Natural killer cell treated with Interleukin-12 subunit alpha and Interleukin-12 subunit beta and Interleukin-15 and Interleukin-18, amount 100 ng/mL, for 72 hours (primary cell): ENCODE data around the gene NR5A1. TPM values are rescaled to one million over a fixed set of nuclear protein-coding genes. Genes with fewer than 3 reads are reported as not detected.

ENCODE experiments used
- ATAC-seq, 2 donors: fragments of 150-1000 bp; cut with Tn5 transposase in 1 of 2; sonication (Bioruptor Pico), chemical (Tn5 transposase) in 1 of 2; 2 replicates each; pipeline ENCODE4 v1.10.0; 2021
- DNase-seq: peaks from one replicate; pipeline ENCODE4 v3.0.0; 2022; ENCODE audit warnings: low spot score
- H3K27ac Mint-ChIP-seq, 2 donors: 1 replicate in 1 of 2; 2 replicates in 1 of 2; pipeline ENCODE4 v1.8.0; 2022; ENCODE audit warnings: mixed read lengths in 2 of 2, mild to moderate bottlenecking in 1 of 2, moderate library complexity in 1 of 2
- H3K27me3 Mint-ChIP-seq, 2 donors: 1 replicate in 1 of 2; 2 replicates in 1 of 2; pipeline ENCODE4 v1.8.0; 2022; ENCODE audit warnings: mixed read lengths in 2 of 2
- H3K36me3 Mint-ChIP-seq: one replicate; pipeline ENCODE4 v1.8.0; 2022; ENCODE audit warnings: mixed read lengths
- H3K4me1 Mint-ChIP-seq, 2 donors: 1 replicate in 1 of 2; 2 replicates in 1 of 2; pipeline ENCODE4 v1.8.0; 2022; ENCODE audit warnings: low read depth in 2 of 2, mixed read lengths in 2 of 2, mild to moderate bottlenecking in 1 of 2
- H3K4me3 Mint-ChIP-seq: one replicate; pipeline ENCODE4 v1.8.0; 2022; ENCODE audit warnings: mixed read lengths
- H3K9me3 Mint-ChIP-seq: 2 replicates; pipeline ENCODE4 v1.8.0; 2022; ENCODE audit warnings: mixed read lengths
- total RNA-seq, 2 donors: library from RNA; stranded (reverse); gene quantifications; one replicate each; pipeline ENCODE4 v1.2.3, GENCODE V29; 2022

The NR5A1 gene
- total RNA-seq, 2 donors from 2014 or later: not detected

GRCh38 chr9:124488641-124489210, 18.5 kb downstream of the NR5A1 start:
- Mint-ChIP-seq H3K9me3 (no peaks in the 10 kb centered on the region), H3K36me3 (no peaks in the 10 kb centered on the region)
- ATAC-seq: no peak

DNA sequence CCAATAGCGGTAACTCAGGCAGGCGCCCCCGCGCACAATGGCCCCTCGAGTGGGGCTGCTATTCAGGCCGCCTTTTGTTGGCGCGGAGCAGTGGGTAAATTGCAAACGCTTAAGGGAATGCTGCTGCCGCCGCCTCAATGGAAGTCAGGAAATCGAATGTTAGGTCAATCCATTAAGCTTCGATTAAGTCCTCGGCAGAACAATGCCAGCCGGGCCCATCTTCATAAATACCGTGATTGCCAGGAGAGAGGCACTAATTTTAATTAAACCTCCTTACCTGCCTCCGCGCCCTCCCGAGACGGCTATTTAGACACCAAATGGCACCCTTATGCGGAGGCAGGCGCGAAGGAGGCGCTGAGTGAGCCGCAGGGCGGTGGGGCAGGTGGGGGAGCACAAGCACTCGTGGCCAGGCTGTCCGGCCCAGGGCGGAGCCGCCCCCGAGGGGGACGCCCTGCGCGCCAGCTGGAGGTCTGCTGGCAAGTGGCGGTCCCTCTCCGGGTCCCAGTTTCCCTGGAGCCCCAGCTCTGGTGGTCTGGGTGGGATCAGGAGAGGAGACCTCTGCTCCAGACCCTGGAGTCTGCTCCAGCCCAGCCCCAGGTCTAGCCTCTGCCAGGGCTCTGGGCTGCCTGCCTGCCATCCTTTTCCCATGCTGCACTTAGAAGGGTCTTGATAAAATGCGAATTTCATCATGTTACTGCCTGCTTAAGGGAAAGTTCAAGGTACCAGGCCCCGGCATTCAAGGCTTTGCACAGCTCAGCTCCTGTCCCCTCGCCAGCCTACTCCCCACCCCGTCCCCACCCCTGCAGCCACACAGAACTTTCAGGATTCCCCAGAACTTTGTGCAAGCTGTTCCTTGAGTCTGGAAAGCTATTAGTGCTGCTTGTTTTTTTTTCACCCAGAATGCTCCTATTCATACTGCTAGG, 19.7 kb downstream of the NR5A1 start:
- Mint-ChIP-seq H3K4me1 (no peaks in the 10 kb centered on the region), H3K27me3 (peaks cover 0 to 3% of the 10 kb centered on the region in 2 donors), H3K36me3 (no peaks in the 10 kb centered on the region), H3K4me3 (no peak overlapping the region), H3K9me3 (peaks cover 3% of the 10 kb centered on the region), H3K27ac (no peak overlapping the region)
- ATAC-seq: no peak
- DNase-seq: no peak

More at GRCh38 chr9:124488641-124489210, 18.5 kb downstream of the NR5A1 start:
- Mint-ChIP-seq H3K4me3 (no peak overlapping the region), H3K27ac (no peak overlapping the region), H3K27me3 (peaks cover 0 to 3% of the 10 kb centered on the region in 2 donors), H3K4me1 (no peaks in the 10 kb centered on the region)
- no peak for DNase-seq

DNA sequence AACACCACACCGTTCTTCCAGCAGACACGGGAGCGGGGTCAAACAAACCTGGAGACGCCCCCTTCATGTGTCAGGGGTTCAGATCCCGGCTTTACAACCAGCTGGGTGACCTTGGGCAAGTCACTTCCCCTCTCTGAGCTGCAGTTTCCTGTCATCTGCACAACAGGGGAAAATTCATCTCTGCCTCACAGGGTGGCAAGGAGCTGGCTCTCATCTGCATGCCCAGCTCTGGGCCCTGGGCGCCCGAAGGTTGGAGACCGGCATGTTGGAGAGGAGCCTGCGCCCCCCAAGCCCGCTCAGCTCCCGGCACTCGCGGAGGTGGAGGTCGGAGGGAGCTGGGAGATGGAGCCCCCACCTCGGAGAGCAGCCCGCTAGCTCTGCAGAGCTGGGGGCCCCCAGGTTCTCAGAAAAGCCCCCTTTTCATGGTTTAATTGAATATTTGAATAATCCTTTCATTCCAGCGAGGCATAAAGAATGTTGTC, 20.4 kb downstream of the NR5A1 start:
- peaks cover 3% of the 10 kb centered on the region for H3K9me3 Mint-ChIP-seq
- H3K36me3 Mint-ChIP-seq: no peaks in the 10 kb centered on the region
- H3K4me3 Mint-ChIP-seq: no peak overlapping the region

GRCh38 chr9:124485936-124486335, 21.3 kb downstream of the NR5A1 start:
- H3K27ac Mint-ChIP-seq: no peak overlapping the region
- peaks cover 3% of the 10 kb centered on the region for H3K9me3 Mint-ChIP-seq
- H3K4me3 Mint-ChIP-seq: no peak overlapping the region
- DNase-seq: no peak
- H3K27me3 Mint-ChIP-seq: peaks cover 0 to 3% of the 10 kb centered on the region in 2 donors
- no peak for ATAC-seq
- H3K4me1 Mint-ChIP-seq: no peaks in the 10 kb centered on the region
- no peaks in the 10 kb centered on the region for H3K36me3 Mint-ChIP-seq

More for the DNA sequence above, 20.4 kb downstream of the NR5A1 start:
- Mint-ChIP-seq H3K27ac (no peak overlapping the region), H3K27me3 (peaks cover 0 to 3% of the 10 kb centered on the region in 2 donors), H3K4me1 (no peaks in the 10 kb centered on the region)
- DNase-seq (no peak), ATAC-seq (no peak)

DNA sequence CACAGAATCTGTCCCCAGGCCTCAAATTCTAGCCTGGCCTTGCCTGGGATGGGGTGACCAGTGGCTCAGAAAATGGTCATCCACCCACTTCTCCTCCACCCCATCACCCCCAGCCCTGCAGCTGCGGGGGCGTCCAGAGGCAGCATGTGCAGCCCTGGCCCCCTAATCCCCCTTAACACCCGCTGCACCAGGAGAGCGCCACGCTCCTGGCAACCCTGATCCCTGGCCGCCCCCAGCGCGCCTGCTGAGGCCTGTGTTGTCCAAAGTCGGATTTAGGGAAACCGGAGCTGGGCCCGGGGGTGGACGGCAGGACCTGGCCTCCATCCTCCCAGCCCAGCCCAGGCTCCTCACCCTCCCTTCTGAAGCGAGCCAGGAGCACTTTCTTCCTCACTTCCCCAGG, 22.0 kb downstream of the NR5A1 start:
- H3K27ac Mint-ChIP-seq: no peak overlapping the region
- no peak for ATAC-seq
- H3K4me1 Mint-ChIP-seq: no peaks in the 10 kb centered on the region
- peaks cover 2 to 3% of the 10 kb centered on the region in 2 donors for H3K27me3 Mint-ChIP-seq
- no peak for DNase-seq
- no peak overlapping the region for H3K4me3 Mint-ChIP-seq
- no peaks in the 10 kb centered on the region for H3K36me3 Mint-ChIP-seq
- peaks cover 3% of the 10 kb centered on the region for H3K9me3 Mint-ChIP-seq

GRCh38 chr9:124483481-124483880, 23.7 kb downstream of the NR5A1 start:
- H3K9me3 Mint-ChIP-seq: peaks cover 3% of the 10 kb centered on the region
- H3K27ac Mint-ChIP-seq: no peak overlapping the region
- no peaks in the 10 kb centered on the region for H3K36me3 Mint-ChIP-seq
- DNase-seq (no peak), ATAC-seq (no peak)
- H3K4me3 Mint-ChIP-seq: no peak overlapping the region
- no peaks in the 10 kb centered on the region for H3K4me1 Mint-ChIP-seq
- peaks cover 4 to 7% of the 10 kb centered on the region in 2 donors for H3K27me3 Mint-ChIP-seq

DNA sequence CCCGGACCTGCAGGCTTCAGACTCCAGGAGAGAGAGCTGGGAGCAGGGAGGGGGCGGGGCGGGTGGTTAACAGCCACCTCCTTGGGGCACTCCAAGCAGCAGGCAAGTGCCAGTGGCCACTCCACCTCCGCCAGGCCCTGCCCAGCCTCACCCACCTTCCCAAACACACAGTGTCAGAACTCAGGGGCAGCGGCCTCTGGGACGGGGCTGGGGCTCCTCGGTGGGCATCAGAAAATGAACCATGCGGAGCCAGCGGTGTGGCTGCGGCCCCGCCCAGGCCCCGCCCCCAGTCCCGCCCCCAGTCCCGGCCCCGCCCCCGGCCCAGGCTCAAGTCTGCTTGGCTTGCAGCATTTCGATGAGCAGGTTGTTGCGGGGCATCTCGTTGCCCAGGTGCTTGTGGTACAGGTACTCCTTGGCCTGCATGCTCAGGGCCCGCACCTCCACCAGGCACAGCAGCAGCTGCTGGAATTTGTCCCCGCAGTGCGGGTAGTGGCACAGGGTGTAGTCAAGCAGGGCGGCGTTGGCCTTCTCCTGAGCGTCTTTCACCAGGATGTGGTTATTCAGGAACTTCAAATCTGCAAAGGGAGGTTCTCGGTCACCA, 24.7 kb downstream of the NR5A1 start:
- Mint-ChIP-seq H3K4me3 (no peak overlapping the region), H3K27ac (no peak overlapping the region), H3K36me3 (no peaks in the 10 kb centered on the region), H3K9me3 (peaks cover 3% of the 10 kb centered on the region), H3K4me1 (no peaks in the 10 kb centered on the region), H3K27me3 (peaks cover 7% of the 10 kb centered on the region in 2 donors)
- ATAC-seq (no peak), DNase-seq (no peak)

- Mint-ChIP-seq H3K9me3 (peaks cover 3% of the 10 kb centered on the region), H3K4me1 (no peaks in the 10 kb centered on the region), H3K27ac (no peak overlapping the region), H3K27me3 (peaks cover 7% of the 10 kb centered on the region in 2 donors), H3K4me3 (no peak overlapping the region), H3K36me3 (no peaks in the 10 kb centered on the region)
- no peak for DNase-seq
- ATAC-seq: no peak
Observed at GRCh38 chr9:124481115-124481514, 26.1 kb downstream of the NR5A1 start.

DNA sequence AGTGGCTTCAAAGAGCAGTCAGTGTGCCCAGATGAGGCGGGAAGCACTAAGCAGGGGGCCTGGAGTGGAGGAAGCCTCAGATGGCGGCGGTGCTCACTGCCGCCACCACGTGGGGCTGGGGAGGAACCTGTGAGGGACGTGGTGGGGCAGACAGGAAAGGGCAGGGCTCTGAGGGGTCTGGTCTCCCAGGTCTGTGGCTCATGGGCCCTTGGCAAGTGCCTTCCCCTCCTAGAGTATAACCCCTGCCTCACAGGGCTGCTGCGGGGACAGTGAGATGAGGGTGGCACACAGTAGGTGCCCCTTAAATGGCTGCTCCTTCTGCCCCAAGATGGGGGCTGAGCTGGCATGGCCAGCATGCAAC, 26.6 kb downstream of the NR5A1 start:
- Mint-ChIP-seq H3K9me3 (peaks cover 3% of the 10 kb centered on the region), H3K4me3 (no peak overlapping the region), H3K4me1 (no peaks in the 10 kb centered on the region), H3K27ac (no peak overlapping the region), H3K36me3 (no peaks in the 10 kb centered on the region), H3K27me3 (peaks cover 7% of the 10 kb centered on the region in 2 donors)
- ATAC-seq (no peak), DNase-seq (no peak)

DNA sequence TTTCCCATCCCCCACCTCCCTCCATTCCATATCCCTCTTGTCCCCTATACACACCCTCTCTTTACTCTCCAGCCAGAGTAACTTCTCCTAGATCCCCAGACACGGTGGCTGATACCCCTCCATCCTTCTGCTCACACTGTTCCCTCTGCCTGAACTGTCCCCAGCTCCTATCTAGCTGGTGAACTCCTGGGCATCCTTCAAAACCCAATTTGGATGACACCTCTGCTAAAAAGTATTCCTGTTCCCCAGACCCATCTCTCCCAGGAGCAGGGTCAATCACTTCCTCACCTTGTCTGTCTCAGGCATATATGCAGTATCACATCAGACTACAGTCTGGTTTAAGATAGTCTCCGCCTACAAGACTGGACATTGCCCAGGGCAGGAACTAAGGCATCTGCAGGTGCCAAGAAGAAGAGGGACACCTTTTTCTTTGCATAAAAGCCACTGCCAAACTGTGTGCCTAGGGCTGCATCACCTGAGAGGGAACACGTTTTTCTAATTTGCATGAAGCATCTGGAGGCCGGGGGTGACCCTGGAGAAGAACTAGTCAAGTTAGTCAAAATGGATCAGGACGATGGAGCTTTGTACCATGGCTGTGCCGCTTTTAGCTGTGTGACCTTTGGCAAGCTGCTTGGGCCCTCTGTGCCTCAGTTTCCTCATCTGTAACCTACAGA, 27.1 kb downstream of the NR5A1 start:
- DNase-seq (no peak), ATAC-seq (no peak)
- no peak overlapping the region for H3K27ac Mint-ChIP-seq
- peaks cover 3% of the 10 kb centered on the region for H3K9me3 Mint-ChIP-seq
- H3K4me1 Mint-ChIP-seq: no peaks in the 10 kb centered on the region
- no peaks in the 10 kb centered on the region for H3K36me3 Mint-ChIP-seq
- H3K27me3 Mint-ChIP-seq: peaks cover 7% of the 10 kb centered on the region in 2 donors
- H3K4me3 Mint-ChIP-seq: no peak overlapping the region

DNA sequence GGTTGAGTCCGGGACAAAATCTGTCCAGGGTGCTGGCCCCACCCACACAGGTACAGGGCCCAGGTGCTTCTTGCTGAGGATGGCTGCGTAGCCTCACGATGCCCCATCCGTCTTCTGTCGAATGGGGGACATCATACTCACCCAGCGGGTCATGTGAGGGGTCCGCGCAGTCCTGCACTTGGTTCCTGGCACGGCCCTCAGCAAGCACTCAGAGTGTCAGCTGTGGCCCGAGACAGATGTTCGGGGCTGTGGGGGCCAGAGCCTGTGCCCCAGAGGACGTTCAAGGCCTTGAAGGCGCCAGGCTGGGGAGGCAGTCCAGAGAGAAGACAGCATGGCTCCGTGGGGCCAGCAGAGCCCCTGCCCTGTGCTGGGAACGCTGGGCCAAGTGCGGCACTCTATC, 27.8 kb downstream of the NR5A1 start:
- Mint-ChIP-seq H3K9me3 (peaks cover 3% of the 10 kb centered on the region), H3K27me3 (peaks cover 7% of the 10 kb centered on the region in 2 donors), H3K4me1 (no peaks in the 10 kb centered on the region), H3K36me3 (no peaks in the 10 kb centered on the region), H3K27ac (no peak overlapping the region), H3K4me3 (no peak overlapping the region)
- ATAC-seq (no peak), DNase-seq (no peak)

- no peaks in the 10 kb centered on the region for H3K36me3 Mint-ChIP-seq
- ATAC-seq (no peak), DNase-seq (no peak)
- no peaks in the 10 kb centered on the region for H3K4me1 Mint-ChIP-seq
- no peak overlapping the region for H3K4me3 Mint-ChIP-seq
- H3K9me3 Mint-ChIP-seq: peaks cover 3% of the 10 kb centered on the region
- peaks cover 7% of the 10 kb centered on the region in 2 donors for H3K27me3 Mint-ChIP-seq
- H3K27ac Mint-ChIP-seq: no peak overlapping the region
Observed at GRCh38 chr9:124478354-124478753, 28.8 kb downstream of the NR5A1 start.

DNA sequence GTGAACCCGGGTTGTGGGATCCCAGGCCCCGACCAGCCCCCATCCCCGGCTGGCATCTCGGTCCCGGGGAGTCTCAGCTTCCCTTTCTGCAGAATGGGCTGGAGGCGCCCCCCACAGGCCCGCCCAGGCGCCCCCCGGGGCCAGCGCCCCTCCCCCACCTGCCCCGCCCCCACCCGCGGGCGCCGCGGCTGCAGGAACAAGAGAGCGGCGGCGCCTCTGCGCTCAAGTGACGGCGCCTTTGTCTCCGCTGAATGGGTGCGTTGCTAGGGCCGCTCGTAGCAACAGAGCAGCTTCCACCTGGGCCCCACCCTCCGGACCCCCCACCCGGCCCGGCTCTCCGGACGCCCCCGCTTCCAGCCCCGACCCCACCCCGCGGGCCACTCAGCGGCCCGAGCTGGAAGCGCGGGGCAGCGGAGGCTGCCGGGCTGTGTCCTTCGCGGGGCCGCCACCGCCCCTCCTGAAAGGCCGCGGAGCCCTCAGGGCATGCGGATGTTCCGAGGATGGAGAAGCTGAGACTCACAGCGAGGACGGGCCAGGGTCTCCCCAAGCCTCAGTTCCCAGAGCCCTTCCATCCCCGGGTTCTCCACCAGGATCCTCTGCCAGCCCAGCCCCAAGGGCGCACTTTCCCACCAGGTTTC, 29.4 kb downstream of the NR5A1 start:
- Mint-ChIP-seq H3K4me3 (no peak overlapping the region), H3K4me1 (no peaks in the 10 kb centered on the region), H3K27ac (no peak overlapping the region), H3K27me3 (peaks cover 7% of the 10 kb centered on the region in 2 donors), H3K36me3 (no peaks in the 10 kb centered on the region), H3K9me3 (no peaks in the 10 kb centered on the region)
- ATAC-seq (no peak), DNase-seq (no peak)
